Prostate gland (tissue), 2 donors: Measurements from ENCODE around the gene MFAP1.

Experiments
- POLR2A ChIP-seq: fragments of 450-650 bp; IDR thresholded peaks from one replicate; pipeline ENCODE4 v1.6.1; 2016; ENCODE audit warnings: antibody characterized with exemption, mild to moderate bottlenecking
- TF ChIP-seq, protein P1 (sequence below), 4 experiments: fragments of 200-600 bp in 2 of 4; fragments of 450-650 bp in 2 of 4; sonication (generic) in 2 of 4; IDR thresholded peaks; 1 replicate in 3 of 4; 2 replicates in 1 of 4; pipeline ENCODE4 v1.5.1; 2016 to 2019; ENCODE audit warnings: antibody characterized with exemption in 4 of 4, mild to moderate bottlenecking in 2 of 4, moderate library complexity in 2 of 4

DNA sequence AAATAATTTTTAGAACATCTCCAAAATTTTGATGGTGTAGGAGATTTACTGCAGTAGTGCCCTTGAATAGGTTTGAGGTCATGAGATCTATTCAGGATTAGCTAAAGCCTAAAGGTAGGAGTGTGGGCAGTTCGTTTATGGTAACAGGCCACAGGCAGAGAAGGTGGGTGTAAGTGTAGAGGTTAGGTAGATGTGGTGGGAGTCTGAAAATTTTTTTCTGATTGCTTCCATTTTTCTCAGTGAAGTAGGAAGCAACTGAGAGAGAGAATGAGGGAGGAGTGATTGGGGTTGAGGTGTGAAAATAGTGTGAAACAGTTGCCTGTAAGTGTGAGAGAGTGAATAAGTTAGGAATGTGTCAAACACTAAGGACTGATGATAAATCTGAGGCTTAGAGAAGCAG, 45.5 kb downstream of the MFAP1 start:
- TF ChIP-seq, protein P1, sequence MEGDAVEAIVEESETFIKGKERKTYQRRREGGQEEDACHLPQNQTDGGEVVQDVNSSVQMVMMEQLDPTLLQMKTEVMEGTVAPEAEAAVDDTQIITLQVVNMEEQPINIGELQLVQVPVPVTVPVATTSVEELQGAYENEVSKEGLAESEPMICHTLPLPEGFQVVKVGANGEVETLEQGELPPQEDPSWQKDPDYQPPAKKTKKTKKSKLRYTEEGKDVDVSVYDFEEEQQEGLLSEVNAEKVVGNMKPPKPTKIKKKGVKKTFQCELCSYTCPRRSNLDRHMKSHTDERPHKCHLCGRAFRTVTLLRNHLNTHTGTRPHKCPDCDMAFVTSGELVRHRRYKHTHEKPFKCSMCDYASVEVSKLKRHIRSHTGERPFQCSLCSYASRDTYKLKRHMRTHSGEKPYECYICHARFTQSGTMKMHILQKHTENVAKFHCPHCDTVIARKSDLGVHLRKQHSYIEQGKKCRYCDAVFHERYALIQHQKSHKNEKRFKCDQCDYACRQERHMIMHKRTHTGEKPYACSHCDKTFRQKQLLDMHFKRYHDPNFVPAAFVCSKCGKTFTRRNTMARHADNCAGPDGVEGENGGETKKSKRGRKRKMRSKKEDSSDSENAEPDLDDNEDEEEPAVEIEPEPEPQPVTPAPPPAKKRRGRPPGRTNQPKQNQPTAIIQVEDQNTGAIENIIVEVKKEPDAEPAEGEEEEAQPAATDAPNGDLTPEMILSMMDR (IDR thresholded peaks at IDR 0.05), result no peak
- TF ChIP-seq POLR2A, result no peak
